GM19043 (cell line): ENCODE measurements around the gene PTGFRN.
"Not testable (repeated sequence)": the region's sequence is repeated elsewhere in the genome, so short reads cannot be mapped to it uniquely, and the experiment has no call there.

Experiments
- ATAC-seq: cut with Tn5 transposase; IDR thresholded peaks from one replicate; pipeline ENCODE4 v1.9.1; 2021; ENCODE audit warnings: low read depth; ENCODE audit not compliant: unreplicated experiment

The PTGFRN gene

DNA sequence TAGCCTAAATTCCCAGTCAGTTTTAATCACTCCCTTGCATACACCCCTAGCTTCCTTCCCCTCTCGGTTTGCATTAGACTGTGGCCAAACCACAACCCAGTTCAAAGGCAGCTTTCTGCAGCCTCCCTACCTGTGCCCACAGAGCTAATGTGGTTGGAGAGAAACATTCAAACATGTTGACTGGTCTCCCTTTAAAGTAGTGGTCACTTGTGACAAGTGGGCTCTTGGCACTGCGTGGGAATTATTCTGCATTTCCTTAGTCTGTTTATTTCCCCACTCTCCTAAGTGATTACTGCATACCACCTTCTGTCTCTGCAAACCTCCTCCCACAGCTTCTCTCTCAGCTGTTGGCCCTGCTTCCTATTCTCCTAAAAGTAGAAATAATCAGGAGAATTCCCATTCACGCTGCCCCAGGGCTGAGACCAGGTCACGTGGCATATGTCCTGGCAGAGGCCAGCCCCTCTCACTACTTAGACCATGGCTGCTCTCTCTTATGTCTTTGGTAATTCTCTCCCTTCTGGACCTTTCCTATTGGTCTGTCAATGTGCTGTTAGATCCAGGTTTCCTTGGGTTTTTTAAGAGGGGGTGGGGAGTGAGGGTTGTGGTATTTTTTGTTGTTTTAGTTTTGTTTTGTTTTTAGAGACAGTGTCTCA is 53.4 kb downstream of the PTGFRN start:
- no peak for ATAC-seq

DNA sequence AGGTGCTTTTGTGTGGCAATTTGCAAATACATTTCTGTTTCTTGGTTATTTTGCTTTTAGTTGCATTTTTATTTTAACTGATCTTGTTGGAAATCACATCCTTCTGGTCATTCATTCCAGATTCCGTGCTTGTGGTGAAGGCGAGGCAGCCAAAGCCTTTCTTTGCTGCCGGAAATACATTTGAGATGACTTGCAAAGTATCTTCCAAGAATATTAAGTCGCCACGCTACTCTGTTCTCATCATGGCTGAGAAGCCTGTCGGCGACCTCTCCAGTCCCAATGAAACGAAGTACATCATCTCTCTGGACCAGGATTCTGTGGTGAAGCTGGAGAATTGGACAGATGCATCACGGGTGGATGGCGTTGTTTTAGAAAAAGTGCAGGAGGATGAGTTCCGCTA is 57.1 kb downstream of the PTGFRN start:
- no peak for ATAC-seq

DNA sequence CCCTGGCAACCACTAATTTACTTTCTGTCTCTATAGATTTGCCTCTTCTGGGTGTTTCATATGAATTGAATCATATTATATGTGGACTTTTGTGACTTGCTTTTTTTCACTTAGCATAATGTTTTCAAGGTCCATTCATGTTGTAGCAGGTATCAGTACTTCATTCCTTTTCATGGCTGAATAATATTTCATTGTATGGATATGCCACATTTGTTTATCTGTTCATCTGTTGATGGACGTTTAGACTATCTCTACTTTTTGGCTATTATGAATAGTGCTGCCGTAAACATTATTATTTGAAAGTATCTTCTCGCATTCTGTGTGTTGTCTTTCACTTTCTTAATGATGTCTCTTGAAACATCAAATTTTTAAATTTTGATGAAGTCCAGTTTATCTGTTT is 59.0 kb downstream of the PTGFRN start:
- ATAC-seq, result no peak

DNA sequence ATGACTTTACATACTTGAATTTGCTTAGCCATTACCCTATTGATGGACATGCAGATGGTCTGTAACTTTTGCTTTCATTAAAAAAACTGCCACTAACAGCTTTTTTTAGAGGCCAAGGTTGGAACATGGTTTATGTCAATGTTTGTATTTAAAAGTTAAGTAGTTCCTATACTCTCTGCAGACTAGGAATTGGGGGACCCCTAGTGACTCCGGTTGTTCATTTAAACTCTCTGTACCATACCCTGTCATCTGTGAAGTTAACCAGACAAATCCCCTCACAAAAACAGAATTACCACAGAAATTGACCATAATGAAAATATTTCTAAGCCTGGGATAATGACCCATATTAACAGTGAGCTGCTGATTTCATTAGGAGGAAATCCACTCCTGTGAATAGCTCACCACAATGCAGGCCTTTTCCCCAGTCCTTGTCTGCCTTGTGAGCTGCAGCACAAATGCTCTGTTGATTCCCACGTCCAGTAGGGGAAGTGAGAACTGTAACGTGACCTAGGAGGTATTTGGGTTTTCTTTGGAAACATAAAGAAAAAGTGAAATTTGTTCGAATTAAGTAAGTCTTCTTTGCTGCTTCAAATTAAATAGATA is 61.6 kb downstream of the PTGFRN start:
- no peak for ATAC-seq

DNA sequence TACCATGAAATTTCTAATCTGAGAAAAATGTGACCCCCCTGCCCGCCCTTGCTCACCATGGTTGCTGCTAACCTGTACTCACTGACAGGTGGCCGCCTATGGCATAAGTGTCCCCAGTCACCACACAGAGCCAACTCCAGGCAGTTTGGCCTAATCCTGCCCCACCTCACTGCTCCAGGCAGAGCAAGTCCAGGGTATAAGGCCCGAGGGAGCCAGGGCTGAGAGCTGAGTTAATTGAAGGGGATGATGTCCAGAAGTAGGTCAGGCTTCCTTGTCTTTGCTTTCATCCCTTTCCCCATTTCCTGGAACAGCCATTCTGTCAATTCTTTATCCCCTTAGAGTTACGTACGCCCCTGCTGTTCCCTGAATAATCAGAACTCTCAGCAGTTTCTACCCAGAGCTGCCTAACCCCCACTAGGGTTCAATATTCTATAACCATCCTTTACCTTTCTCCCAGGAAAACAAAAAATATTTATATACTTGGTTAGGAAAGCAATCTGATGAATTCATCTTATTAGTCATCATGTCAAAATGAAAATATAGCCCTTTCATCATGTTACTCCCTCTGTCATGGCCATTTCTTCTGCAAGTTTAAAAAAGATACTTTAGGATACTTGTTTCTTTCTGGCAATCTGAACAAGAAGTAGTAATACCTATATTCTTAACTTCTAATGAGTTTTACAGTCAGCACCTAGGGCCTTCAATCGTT is 62.4 kb downstream of the PTGFRN start:
- no peak for ATAC-seq

DNA sequence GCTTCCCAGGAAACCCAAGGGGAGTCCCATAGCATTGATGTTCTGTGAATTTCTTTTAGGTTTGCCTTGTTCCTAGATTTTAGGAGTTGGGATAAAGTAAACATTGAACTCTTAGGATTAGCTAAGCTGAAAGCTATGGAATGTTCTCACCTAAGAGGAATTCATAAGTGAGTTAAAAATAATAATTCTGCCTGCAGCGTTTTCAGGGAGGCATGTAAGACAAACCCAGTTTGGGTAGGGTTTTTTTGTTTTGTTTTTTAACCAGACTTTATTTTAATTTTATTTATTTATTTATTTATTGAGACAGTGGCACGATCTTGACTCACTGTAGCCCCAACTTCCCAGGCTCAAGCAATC is 62.9 kb downstream of the PTGFRN start:
- ATAC-seq, result no peak

DNA sequence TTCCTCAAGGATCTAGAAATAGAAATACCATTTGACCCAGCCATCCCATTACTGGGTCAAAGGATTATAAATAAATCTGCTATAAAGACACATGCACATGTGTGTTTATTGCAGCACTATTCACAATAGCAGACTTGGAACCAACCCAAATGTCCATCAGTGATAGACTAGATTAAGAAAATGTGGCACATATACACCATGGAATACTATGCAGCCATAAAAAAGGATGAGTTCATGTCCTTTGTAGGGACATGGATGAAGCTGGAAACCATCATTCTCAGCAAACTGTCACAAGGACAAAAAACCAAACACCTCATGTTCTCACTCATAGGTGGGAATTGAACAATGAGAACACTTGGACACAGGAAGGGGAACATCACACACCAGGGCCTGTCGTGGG is 70.6 kb downstream of the PTGFRN start:
- not testable (repeated sequence) for ATAC-seq

DNA sequence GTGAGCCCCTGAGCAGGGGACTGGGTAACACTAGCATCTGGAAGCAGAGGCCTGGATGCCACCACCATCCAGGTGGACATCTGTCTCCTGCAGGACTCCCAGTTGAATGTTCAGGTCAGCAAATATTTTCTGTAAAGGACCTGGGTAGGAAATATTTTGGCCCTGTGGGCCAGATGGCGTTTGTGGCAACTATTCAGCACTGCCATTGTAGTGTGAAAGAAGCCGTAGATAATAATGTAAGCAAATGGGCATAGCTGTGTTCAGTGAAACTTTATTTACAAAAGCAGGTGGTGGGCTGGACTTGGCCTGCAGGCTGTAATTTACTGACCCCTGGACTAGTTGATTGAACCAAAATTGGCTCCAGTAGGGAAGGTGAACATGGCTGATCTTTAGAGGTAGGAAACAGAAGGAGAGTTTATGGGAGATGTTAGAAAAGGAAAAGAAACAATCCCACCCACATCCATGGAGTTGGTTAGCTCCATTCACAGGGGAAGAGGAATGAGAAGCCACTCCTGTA is 71.9 kb downstream of the PTGFRN start:
- ATAC-seq, result no peak

DNA sequence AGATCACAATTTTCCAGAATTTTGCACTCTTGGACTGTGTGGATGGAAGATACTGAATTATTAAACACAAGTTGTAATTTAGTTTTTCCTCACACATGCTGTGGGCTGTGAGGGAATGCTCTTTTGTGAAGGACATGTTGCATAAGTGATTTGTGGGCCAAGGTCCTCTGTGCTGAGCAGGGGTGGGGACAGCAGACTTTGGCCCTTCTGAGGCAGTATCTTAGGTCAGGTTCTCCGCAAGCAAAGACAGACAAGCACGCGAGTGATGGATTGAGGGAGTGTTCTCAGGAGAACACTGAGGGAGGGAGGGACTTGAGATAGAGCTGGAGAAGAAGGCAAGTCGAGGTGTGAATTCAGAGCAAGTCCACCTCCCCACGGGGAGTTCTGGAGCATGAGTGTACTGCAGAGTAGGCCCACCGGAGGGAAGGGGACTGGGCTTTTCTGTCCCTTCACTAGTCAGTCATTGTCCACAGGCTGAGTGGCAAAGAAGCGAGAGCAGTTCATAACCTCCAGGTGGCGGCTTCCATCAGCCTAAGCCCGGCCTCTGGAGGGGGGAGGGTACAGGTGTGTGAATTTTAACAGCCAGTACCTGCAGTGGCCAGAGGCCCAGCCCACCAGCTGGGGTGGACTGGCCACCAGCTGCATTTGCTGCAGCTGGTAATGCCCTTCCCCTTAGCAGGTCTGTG is 72.7 kb downstream of the PTGFRN start:
- ATAC-seq, result no peak

DNA sequence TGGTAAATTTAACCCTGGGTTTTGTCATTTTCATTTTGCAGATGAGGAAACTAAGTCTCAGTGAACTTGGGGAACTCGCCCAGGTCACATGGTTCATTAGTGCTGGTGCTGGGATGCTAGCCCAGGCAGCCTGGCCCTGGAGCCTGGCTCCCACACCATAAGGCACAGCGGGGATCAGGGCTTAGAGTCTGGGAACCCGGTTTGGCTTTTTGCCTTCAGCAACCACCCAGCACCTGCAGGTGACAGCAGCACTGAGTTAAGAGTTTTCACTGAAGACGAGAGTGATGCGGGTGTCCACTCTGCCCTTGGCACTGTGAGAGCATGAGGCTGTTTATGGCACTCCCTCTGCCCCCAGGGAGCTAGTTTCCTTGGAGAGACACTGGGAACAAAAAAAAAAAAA is 73.4 kb downstream of the PTGFRN start:
- no peak for ATAC-seq

DNA sequence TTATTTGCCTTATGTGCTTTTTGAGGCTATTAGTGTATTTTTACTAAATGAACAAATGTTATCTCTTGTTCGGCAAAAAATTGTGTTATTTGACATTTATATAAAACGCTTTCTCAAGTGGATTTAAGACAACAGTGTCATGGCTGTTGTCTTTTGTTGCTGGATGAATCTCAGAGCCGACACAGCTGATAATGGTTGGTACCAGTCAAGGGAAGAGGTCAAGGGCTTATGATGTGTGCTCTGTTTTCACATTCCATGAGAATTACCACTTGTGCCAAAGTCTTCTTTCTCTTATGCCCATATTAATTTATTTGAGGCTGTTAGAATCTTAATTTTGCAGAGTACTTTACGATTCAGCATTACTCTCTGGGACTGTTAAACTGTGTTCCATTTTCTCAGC is 74.0 kb downstream of the PTGFRN start:
- no peak for ATAC-seq

DNA sequence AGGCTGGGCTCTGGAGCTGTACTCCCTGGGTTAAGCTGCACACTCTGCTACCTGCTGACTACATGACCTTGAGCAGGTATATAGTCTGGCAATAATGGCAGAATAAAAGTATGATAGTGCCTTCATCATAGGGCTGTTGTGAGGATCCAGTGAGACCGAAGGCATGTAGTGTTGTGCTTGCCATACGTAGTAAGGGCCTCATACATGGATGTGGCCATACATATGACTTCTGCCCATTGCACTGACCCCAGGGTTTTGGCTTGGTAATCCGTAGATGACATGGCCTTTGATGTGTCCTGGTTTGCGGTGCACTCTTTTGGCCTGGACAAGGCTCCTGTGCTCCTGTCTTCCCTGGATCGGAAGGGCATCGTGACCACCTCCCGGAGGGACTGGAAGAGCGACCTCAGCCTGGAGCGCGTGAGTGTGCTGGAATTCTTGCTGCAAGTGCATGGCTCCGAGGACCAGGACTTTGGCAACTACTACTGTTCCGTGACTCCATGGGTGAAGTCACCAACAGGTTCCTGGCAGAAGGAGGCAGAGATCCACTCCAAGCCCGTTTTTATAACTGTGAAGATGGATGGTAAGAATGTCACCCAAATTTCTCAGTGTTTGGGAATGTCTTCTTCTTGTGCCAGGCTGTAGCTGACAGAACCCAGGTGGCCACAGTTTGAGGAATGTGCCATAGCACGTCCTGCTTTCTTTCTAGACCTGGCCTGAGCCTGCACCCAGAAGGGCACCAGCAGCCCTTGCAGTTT is 74.9 kb downstream of the PTGFRN start:
- no peak for ATAC-seq

DNA sequence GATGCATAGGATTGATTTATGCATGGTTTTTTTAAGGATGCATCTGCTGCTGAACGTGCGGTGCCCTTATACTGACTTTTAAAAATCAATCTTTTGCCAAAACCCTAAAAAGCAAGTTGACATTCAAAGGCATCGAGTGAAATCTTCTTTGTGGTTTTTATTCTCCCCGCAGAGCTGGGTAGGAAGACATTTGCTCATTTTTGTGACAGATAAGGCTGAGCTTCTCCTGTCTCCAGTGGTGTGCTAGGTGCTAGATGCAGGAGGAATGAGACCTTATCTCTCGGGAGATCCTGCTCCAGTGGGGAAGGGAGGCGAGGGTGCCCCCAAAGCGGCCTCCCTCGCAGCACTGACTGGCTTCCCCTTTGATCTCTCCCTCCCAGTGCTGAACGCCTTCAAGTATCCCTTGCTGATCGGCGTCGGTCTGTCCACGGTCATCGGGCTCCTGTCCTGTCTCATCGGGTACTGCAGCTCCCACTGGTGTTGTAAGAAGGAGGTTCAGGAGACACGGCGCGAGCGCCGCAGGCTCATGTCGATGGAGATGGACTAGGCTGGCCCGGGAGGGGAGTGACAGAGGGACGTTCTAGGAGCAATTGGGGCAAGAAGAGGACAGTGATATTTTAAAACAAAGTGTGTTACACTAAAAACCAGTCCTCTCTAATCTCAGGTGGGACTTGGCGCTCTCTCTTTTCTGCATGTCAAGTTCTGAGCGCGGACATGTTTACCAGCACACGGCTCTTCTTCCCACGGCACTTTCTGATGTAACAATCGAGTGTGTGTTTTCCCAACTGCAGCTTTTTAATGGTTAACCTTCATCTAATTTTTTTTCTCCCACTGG is 76.9 kb downstream of the PTGFRN start:
- no peak for ATAC-seq

DNA sequence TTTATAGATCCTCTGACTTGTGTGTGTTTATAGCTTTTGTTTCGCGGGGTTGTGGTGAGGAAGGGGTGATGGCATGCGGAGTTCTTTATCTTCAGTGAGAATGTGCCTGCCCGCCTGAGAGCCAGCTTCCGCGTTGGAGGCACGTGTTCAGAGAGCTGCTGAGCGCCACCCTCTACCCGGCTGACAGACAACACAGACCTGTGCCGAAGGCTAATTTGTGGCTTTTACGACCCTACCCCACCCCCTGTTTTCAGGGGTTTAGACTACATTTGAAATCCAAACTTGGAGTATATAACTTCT is 77.5 kb downstream of the PTGFRN start:
- no peak for ATAC-seq

DNA sequence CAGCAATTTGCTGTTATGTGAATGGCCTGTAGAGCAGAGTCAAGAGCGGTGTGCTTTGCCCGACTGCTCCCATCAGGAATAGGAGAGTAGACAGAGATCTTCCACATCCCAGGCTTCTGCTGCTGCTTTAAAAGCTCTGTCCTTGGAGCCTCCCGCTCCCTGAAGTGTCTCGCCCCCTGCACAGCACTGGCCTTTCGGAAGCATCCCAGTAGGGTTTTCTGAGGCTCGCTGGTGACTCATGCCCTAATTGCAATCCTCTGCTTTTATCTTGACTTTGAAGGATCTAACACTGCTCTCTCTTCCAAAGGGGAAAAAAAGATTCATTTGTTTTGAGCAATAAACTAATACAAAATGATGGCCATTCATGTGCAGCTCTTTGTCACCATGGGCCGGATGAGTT is 78.5 kb downstream of the PTGFRN start:
- no peak for ATAC-seq

DNA sequence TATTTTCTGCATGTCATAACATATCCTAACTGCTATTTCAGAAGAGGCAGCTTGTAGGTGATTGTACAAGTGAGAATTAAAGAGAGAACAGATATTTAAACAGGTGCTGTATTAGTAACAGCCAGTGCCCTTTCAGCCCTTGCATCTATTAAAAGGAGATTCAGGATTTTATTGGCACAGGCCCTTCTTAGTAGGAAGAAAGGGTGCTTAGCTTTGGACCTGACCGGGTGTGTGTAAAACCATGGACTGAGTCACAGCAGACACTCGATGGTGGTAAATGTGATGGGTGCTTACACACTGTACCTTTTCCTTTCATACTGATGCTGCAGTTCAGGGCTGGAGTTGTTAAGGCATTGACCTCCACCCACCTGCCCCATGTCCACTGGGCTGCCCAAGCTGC is 79.2 kb downstream of the PTGFRN start:
- ATAC-seq, result no peak

DNA sequence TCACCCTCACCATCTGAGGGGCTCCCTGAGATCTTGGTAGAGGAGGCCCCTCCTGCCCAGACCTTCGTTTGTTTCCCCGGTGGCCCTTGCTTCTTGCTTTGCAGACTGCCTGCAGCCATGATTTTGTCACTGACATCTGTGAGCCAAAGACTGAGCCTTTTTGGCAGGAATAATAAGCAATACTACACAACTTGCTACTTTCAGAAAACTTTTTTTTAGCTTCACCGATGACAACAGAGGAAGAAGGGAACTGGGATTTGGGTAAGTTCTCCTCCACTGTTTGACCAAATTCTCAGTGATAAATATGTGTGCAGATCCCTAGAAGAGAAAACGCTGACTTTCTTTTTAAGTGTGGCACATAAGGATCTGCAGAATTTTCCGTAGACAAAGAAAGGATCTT is 80.1 kb downstream of the PTGFRN start:
- ATAC-seq, result no peak

DNA sequence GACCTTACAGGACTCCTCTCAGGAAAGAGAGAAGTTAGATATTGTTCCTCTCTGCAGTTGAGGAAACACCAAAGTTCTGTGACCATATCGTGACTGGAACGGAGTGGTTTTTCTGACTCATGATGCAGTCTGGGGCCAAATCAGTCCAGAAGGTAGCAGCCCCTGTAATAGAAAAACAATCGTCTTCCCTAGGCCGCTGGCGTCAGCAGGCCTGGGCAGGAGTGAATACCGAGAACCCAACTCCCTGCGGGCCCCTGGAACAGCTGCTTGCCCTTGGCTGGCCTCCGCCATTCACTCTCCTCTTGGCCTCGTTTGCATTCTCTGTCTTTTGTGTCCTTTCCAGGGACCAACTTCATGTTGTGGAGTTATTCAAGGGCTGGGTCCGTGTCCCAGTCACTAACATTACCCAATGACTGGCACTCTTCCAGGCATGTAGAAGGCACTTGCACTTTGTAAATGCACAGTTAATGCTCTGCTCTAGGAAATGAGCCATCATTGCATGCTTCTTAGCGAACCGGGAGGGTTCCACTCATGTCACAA is 81.0 kb downstream of the PTGFRN start:
- ATAC-seq, result no peak

DNA sequence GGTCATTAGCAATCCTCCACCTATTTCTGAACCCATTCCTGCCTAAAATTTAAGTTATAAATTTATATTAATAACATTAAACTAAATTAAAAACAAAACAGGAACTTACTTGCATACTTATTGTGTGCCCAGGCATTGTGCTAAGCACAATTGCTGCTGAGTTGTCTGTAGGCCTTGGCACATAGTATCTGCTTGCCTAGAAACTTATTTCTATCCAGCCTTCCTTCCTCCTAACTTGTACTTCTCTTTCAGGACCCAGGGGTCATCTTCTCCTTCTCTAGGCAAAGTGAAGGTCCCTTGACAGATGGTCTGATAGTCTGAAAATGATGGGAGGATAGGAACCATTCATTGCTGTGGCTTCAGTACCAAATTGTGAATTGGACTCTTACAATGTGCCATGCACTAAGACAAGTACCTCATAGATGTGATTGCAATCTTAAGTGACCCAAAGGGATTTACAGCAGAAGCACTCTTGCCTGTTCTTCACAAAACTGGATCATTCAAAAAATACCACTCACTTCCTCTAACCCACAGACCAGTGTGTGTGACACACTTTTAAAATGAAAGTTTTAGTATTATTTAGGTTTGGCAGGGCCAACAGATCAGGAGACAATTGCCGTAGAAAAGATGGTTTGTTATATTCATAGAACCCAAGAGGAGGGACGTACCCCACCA is 81.6 kb downstream of the PTGFRN start:
- no peak for ATAC-seq
